Measurements from ENCODE around the gene SCLT1. TPM values are rescaled to one million over a fixed set of nuclear protein-coding genes. Genes with fewer than 3 reads are reported as not detected.

Gene SCLT1
- total RNA-seq, 4 donors from 2014 or later = 6.7 to 19.1 (median 13.5) TPM

DNA sequence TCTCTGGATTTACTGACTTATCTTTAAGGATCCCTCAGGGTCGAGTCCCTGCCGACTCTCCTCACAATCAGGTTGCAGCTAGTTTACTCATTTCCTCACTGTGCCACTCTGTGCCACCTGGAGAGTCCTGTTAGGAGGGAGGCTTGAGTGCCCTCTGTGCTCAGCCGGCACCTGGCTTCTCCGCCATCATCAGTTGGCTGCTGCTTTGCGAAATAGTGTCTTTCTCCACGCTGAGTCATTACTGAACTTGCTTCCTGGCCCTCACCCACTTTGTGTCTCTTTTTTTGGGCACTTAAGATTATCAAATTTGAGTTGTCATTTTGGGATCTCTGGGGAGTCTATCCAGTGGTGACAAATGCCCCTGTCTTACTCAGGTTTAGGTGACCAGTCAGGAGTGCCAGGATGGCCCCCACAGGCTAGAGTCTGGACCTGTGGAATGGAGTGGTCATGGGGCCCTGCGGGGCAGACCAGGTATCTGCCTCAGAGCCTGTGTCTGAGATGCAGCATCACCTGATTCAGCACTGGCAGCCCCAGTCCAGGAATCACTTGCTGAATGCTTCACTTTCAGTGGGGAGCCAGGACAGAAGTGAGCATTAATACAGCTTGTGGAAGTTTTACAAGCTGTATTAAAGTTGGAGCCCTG, 246.1 kb downstream of the SCLT1 start:
- WGBS, 2 donors = 67 to 89% methylated on average over 6 to 7 of the region's 7 CpGs
- H3K4me3 ChIP-seq = no peak overlapping the region
- H3K27me3 ChIP-seq = no peaks in the 10 kb centered on the region
- DNase-seq = no peak
- TF ChIP-seq POLR2A (IDR thresholded peaks at IDR 0.05) = no peak
- TF ChIP-seq, protein P1, sequence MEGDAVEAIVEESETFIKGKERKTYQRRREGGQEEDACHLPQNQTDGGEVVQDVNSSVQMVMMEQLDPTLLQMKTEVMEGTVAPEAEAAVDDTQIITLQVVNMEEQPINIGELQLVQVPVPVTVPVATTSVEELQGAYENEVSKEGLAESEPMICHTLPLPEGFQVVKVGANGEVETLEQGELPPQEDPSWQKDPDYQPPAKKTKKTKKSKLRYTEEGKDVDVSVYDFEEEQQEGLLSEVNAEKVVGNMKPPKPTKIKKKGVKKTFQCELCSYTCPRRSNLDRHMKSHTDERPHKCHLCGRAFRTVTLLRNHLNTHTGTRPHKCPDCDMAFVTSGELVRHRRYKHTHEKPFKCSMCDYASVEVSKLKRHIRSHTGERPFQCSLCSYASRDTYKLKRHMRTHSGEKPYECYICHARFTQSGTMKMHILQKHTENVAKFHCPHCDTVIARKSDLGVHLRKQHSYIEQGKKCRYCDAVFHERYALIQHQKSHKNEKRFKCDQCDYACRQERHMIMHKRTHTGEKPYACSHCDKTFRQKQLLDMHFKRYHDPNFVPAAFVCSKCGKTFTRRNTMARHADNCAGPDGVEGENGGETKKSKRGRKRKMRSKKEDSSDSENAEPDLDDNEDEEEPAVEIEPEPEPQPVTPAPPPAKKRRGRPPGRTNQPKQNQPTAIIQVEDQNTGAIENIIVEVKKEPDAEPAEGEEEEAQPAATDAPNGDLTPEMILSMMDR (IDR thresholded peaks at IDR 0.05) = no peak
- H3K27ac ChIP-seq = no peak overlapping the region
- H3K9me3 ChIP-seq = no peaks in the 10 kb centered on the region
- peaks cover 0 to 20% (median 0%) of the 10 kb centered on the region in 3 donors for H3K4me1 ChIP-seq
- intact Hi-C loops (cut with DNase I) = no loop called here
- H3K36me3 ChIP-seq = peaks cover 27 to 100% (median 37%) of the 10 kb centered on the region in 3 donors

DNA sequence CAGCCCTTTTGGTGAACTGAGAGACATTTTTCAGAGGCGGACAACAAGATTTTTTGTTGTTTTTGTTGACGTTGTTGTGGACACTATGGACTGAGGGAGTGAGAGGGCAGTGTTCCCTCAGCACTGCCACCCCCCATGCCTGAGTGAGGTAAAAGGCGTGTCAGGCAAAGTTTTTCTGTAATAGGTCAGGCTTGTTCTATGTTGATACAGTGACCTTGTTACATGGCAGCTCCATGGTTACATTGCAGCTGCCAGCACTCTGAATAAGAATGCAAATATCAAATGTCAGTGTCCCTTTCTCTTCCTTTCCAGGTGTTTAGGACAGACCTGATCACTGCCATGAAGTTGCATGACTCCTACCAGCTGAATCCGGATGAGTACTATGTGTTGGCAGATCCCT, 247.3 kb downstream of the SCLT1 start:
- no peak for DNase-seq
- Histone ChIP-seq H3K36me3 (peaks cover 23 to 89% (median 30%) of the 10 kb centered on the region in 3 donors), H3K4me3 (no peak overlapping the region), H3K27ac (no peak overlapping the region), H3K27me3 (no peaks in the 10 kb centered on the region), H3K4me1 (peaks cover 0 to 30% (median 0%) of the 10 kb centered on the region in 3 donors), H3K9me3 (no peaks in the 10 kb centered on the region)
- intact Hi-C loops (cut with DNase I) = no loop called here
- WGBS, 2 donors = 83 to 93% methylated on average over 4 of the region's 4 CpGs
- TF ChIP-seq, protein P1 (IDR thresholded peaks at IDR 0.05) = no peak

DNA sequence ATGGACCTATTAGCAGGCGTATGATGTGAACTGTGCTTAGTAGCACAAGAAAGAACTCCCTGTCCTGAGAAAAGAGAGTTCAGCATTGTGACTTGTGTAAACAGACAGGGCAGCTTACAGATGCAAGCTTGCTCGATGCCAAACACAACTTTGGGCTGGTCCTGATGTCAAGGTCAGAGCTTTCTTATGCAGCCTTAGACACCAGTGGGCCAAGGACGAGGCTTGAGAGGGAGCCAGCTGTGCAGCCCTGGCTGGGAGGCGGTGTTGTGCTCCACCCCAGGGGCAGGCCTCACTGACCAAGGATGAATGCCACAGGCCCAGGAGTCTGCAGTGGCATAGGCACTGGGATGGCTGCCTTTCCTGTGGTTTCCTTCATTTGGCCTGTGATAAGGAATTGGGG, 248.4 kb downstream of the SCLT1 start:
- intact Hi-C loops (cut with DNase I) = no loop called here
- Histone ChIP-seq H3K4me3 (no peak overlapping the region), H3K36me3 (peaks cover 23 to 78% (median 25%) of the 10 kb centered on the region in 3 donors), H3K27me3 (no peaks in the 10 kb centered on the region), H3K9me3 (no peaks in the 10 kb centered on the region), H3K27ac (peak overlapping the region in 2 of 4 donors; percentile 26 to 42), H3K4me1 (peaks cover 0 to 39% (median 0%) of the 10 kb centered on the region in 3 donors)
- 50 to 69% methylated on average over 2 to 3 of the region's 4 CpGs for WGBS, 2 donors
- no peak for DNase-seq
- TF ChIP-seq, protein P1 (IDR thresholded peaks at IDR 0.05) = no peak
- TF ChIP-seq POLR2A (IDR thresholded peaks at IDR 0.05) = no peak

GRCh38 chr4:128841402-128841801, 251.9 kb downstream of the SCLT1 start:
- DNase-seq = no peak
- Histone ChIP-seq H3K27ac (no peak overlapping the region), H3K27me3 (no peaks in the 10 kb centered on the region), H3K9me3 (no peaks in the 10 kb centered on the region), H3K4me3 (no peak overlapping the region), H3K36me3 (peaks cover 4 to 48% (median 6%) of the 10 kb centered on the region in 3 donors), H3K4me1 (peaks cover 0 to 63% (median 0%) of the 10 kb centered on the region in 3 donors)
- intact Hi-C loops (cut with DNase I) = no loop called here
- TF ChIP-seq, protein P1 (IDR thresholded peaks at IDR 0.05) = no peak
- TF ChIP-seq POLR2A (IDR thresholded peaks at IDR 0.05) = no peak
- 81 to 85% methylated on average over 2 of the region's 2 CpGs for WGBS, 2 donors

GRCh38 chr4:128840711-128841318, 252.5 kb downstream of the SCLT1 start:
- TF ChIP-seq POLR2A (IDR thresholded peaks at IDR 0.05) = no peak
- TF ChIP-seq, protein P1 (IDR thresholded peaks at IDR 0.05) = no peak
- Histone ChIP-seq H3K4me3 (no peak overlapping the region), H3K9me3 (no peaks in the 10 kb centered on the region), H3K27ac (no peak overlapping the region), H3K36me3 (peaks cover 4 to 44% (median 6%) of the 10 kb centered on the region in 3 donors), H3K4me1 (peaks cover 0 to 66% (median 0%) of the 10 kb centered on the region in 3 donors), H3K27me3 (no peaks in the 10 kb centered on the region)
- intact Hi-C loops (cut with DNase I) = no loop called here
- DNase-seq = no peak
- 76 to 91% methylated on average over 2 of the region's 2 CpGs for WGBS, 2 donors
